K562 (cell line): ENCODE data around the gene MSS51. TPM values are rescaled to one million over a fixed set of nuclear protein-coding genes. Genes with fewer than 3 reads are reported as not detected.

ENCODE experiments used
- ATAC-seq: fragments of 200-7000 bp; cut with Tn5 transposase; 3 replicates; pipeline ENCODE4 v1.9.1; 2020; ENCODE audit warnings: moderate library complexity
- BruUV-seq: library from RNA; stranded (reverse); fragments of 400-500 nt; replicated peaks from 2 replicates; lab custom pipeline; 2021; lab: Mats Ljungman, UMichigan
- CTCF ChIA-PET: fragments of 300-600 bp; formaldehyde crosslinking; extraction: SDS; loops from one replicate; lab custom pipeline; 2021; ENCODE audit warnings: low intra/inter-chr PET ratio; lab: Yijun Ruan, JAX
- POLR2A ChIA-PET: fragments of 300-600, 350-650 bp; sonication (Branson Sonifier 250); formaldehyde crosslinking; extraction: SDS; loops from one replicate; lab custom pipeline; 2021; ENCODE audit warnings: antibody characterized with exemption, inconsistent platforms; lab: Yijun Ruan, JAX
- DNase-seq, 4 experiments: peaks; one replicate each; pipeline versions ENCODE4 v3.0.0 to v3.0.0-alpha.2; 2011 to 2018; ENCODE audit warnings: low spot score in 3 of 4, mixed read lengths in 3 of 4; ENCODE audit errors: extremely low read depth in 1 of 4
- FAIRE-seq: peaks from 2 replicates; lab custom pipeline; 2011; peaks lifted over from hg19 to GRCh38; lab: Jason Lieb, UNC
- H2AFZ ChIP-seq: 2 replicates; pipeline ENCODE4 v1.6.0; 2011; ENCODE audit warnings: low read depth, low read length, control low read depth, inconsistent platforms
- H3K27ac ChIP-seq: fragments of 200-600 bp; 3 replicates; pipeline ENCODE4 v1.8.0; 2011; ENCODE audit warnings: low read depth, mild to moderate bottlenecking, control low read depth, inconsistent platforms, low read length, moderate library complexity, mixed read lengths; ENCODE audit errors: extremely low read depth
- H3K27me3 ChIP-seq, 2 experiments: fragments of 300-600 bp in 1 of 2; 2 replicates in 1 of 2; 3 replicates in 1 of 2; pipeline versions ENCODE4 v1.6.0 to v1.8.0; 2011; ENCODE audit warnings: inconsistent platforms in 2 of 2, low read length in 2 of 2, mild to moderate bottlenecking in 1 of 2, mixed read lengths in 1 of 2, moderate library complexity in 1 of 2; ENCODE audit not compliant: control insufficient read depth in 2 of 2, insufficient read depth in 2 of 2
- H3K36me3 ChIP-seq: fragments of 300-600 bp; 3 replicates; pipeline ENCODE4 v1.8.0; 2011; ENCODE audit warnings: mild to moderate bottlenecking, low read length, inconsistent platforms; ENCODE audit not compliant: control insufficient read depth, insufficient read depth
- H3K4me1 ChIP-seq, 2 experiments: fragments of 200-600 bp in 1 of 2; replicated peaks in 1 of 2; 2 replicates in 1 of 2; 3 replicates in 1 of 2; pipeline versions ENCODE4 v1.5.1 to v1.8.0; 2011; ENCODE audit warnings: inconsistent platforms in 2 of 2, low read length in 2 of 2, mild to moderate bottlenecking in 1 of 2, mixed read lengths in 1 of 2, moderate library complexity in 1 of 2; ENCODE audit not compliant: control insufficient read depth in 2 of 2, insufficient read depth in 2 of 2
- H3K4me2 ChIP-seq: 2 replicates; pipeline ENCODE4 v1.6.1; 2011; ENCODE audit warnings: low read length, control low read depth, inconsistent platforms, mixed read lengths; ENCODE audit not compliant: insufficient read depth
- H3K4me3 ChIP-seq: fragments of 200-600 bp; sonication (generic), shearing (Covaris generic); 2 replicates; pipeline ENCODE4 v1.5.1; 2016; ENCODE audit warnings: control low read depth, inconsistent platforms
- H3K79me2 ChIP-seq: fragments of 200-600 bp; 3 replicates; pipeline ENCODE4 v1.8.0; 2011; ENCODE audit warnings: low read length, inconsistent platforms; ENCODE audit not compliant: control insufficient read depth, insufficient read depth
- H3K9ac ChIP-seq, 2 experiments: 2 replicates each; pipeline versions ENCODE4 v1.6.0 to v1.6.1; 2011; ENCODE audit warnings: low read depth in 2 of 2, low read length in 2 of 2, control low read depth in 1 of 2, inconsistent platforms in 1 of 2, mild to moderate bottlenecking in 1 of 2, mixed read lengths in 1 of 2; ENCODE audit not compliant: insufficient read depth in 1 of 2
- H3K9me1 ChIP-seq: one replicate; pipeline ENCODE4 v1.6.0; 2011; ENCODE audit warnings: inconsistent platforms, mild to moderate bottlenecking, low read length, moderate library complexity; ENCODE audit not compliant: control insufficient read depth, insufficient read depth
- H3K9me3 ChIP-seq: replicated peaks from 2 replicates; pipeline ENCODE4 v1.5.1; 2011; ENCODE audit warnings: low read depth, low read length, inconsistent platforms; ENCODE audit not compliant: control insufficient read depth, insufficient read depth
- H4K20me1 ChIP-seq: replicated peaks from 2 replicates; pipeline ENCODE4 v1.6.1; 2011; ENCODE audit warnings: low read length, inconsistent platforms, mixed read lengths; ENCODE audit not compliant: control insufficient read depth, insufficient read depth
- FOXA3 ChIP-seq, 2 experiments: fragments of 450-650 bp in 1 of 2; sonication (generic) in 1 of 2; formaldehyde crosslinking; IDR thresholded peaks in 1 of 2; conservative IDR thresholded peaks in 1 of 2; 2 replicates each; pipeline versions ENCODE4 v1.4.0 to v1.8.0; 2020 to 2022; ENCODE audit warnings: mild to moderate bottlenecking in 2 of 2, missing genetic modification reagents in 1 of 2
- FOXJ2 ChIP-seq: fragments of 200-800 bp; sonication (Bioruptor generic); IDR thresholded peaks from 2 replicates; pipeline ENCODE4 v1.6.1; 2016; ENCODE audit warnings: missing genetic modification characterization, missing compliant biosample characterization
- KLF16 ChIP-seq: IDR thresholded peaks from 2 replicates; pipeline ENCODE4 v1.6.1; 2016; ENCODE audit warnings: antibody characterized with exemption
- SIRT6 ChIP-seq: IDR thresholded peaks from one replicate; pipeline ENCODE4 v1.6.1; 2012; ENCODE audit warnings: low read depth, mild to moderate bottlenecking, control low read depth, inconsistent platforms, low read length, moderate library complexity
- SIX5 ChIP-seq, 2 experiments: IDR thresholded peaks; 2 replicates each; pipeline ENCODE4 v1.6.1; 2011; ENCODE audit warnings: low read length in 2 of 2, borderline replicate concordance in 1 of 2, low read depth in 1 of 2, mild to moderate bottlenecking in 1 of 2, moderate library complexity in 1 of 2; ENCODE audit not compliant: insufficient read depth in 1 of 2
- STAG1 ChIP-seq: sonication (generic); formaldehyde crosslinking; IDR thresholded peaks from 2 replicates; pipeline ENCODE4 v1.5.0; 2020; ENCODE audit warnings: missing genetic modification reagents, borderline replicate concordance
- U2AF1 ChIP-seq: fragments of 200-400 bp; formaldehyde crosslinking; optimal IDR thresholded peaks from 2 replicates; pipeline ENCODE3; 2017; ENCODE audit warnings: mild to moderate bottlenecking, low read depth, low read length, moderate library complexity
- ZNF197 ChIP-seq: fragments of 200-800 bp; sonication (Bioruptor generic); IDR thresholded peaks from 2 replicates; pipeline ENCODE4 v1.6.1; 2016; ENCODE audit warnings: low read depth, missing genetic modification characterization, missing compliant biosample characterization
- ZNF57 ChIP-seq: fragments of 450-650 bp; formaldehyde crosslinking; IDR thresholded peaks from 2 replicates; pipeline ENCODE4 v1.4.0; 2020; ENCODE audit warnings: mild to moderate bottlenecking, moderate library complexity
- ZNF764 ChIP-seq: fragments of 250-450 bp; sonication (Bioruptor Pico); IDR thresholded peaks from 2 replicates; pipeline ENCODE4 v1.4.0; 2020; ENCODE audit warnings: low read depth, mild to moderate bottlenecking, moderate library complexity
- WGBS: fragments of 100-300 bp; shearing (Covaris generic); methylation state at CpG from one replicate; pipeline ENCODE4 v1.1.6; 2016; ENCODE audit warnings: low coverage, mixed read lengths; ENCODE audit not compliant: insufficient coverage; ENCODE audit errors: missing lambda C conversion rate; 5-methylcytosine and 5-hydroxymethylcytosine counted together
- in situ Hi-C: fragments of 300-500 bp; cut with MboI; formaldehyde crosslinking; loops from 4 replicates; pipeline ENCODE4 v1.15.0; 2018; ENCODE audit warnings: inconsistent platforms, mixed read lengths
- intact Hi-C: fragments of 100-400 bp; cut with micrococcal nuclease; formaldehyde crosslinking; loops from 2 replicates; pipeline ENCODE4 v1.14.2; 2022
- polyA plus RNA-seq, 8 experiments: library from polyadenylated mRNA; depleted of rRNA in 4 of 8; stranded (reverse) in 5 of 8; unstranded in 3 of 8; fragments of >200 nt; fragmentation: Nextera tagmentation in 2 of 8; fragmentation: Illumina TruSeq in 1 of 8; extraction: Ambion mirVana in 2 of 8; extraction: Trizol in 1 of 8; gene quantifications; 2 replicates each; pipeline versions ENCODE4 v1.2.1 to v1.2.3, GENCODE V29; 2011 to 2014; ENCODE audit warnings: inconsistent platforms in 1 of 8, missing spikeins in 1 of 8
- total RNA-seq, 7 experiments: library from RNA; depleted of rRNA in 6 of 7; stranded (reverse); fragments of >200 nt in 6 of 7; fragmentation: Illumina TruSeq in 2 of 7; extraction: Trizol in 2 of 7; gene quantifications; 2 replicates each; pipeline versions ENCODE4 v1.2.1 to v1.2.3, GENCODE V29; 2011 to 2021; ENCODE audit warnings: low replicate concordance in 1 of 7
- TF ChIP-seq, protein P1 (sequence below): fragments of 200-400 bp; formaldehyde crosslinking; IDR thresholded peaks from 2 replicates; pipeline ENCODE4 v1.6.1; 2017; ENCODE audit warnings: mild to moderate bottlenecking, low read depth, low read length, moderate library complexity
- TF ChIP-seq, protein P2 (sequence below): fragments of 250-450 bp; sonication (Bioruptor Pico); IDR thresholded peaks from 2 replicates; pipeline ENCODE4 v1.4.0; 2020

MSS51 gene
- total and polyA plus RNA-seq, 9 of the 15 experiments (the other 6 are each of a cell fraction or from before 2014, with no cell fraction given): 0.28 to 1.8 (median 1.2) TPM

DNA sequence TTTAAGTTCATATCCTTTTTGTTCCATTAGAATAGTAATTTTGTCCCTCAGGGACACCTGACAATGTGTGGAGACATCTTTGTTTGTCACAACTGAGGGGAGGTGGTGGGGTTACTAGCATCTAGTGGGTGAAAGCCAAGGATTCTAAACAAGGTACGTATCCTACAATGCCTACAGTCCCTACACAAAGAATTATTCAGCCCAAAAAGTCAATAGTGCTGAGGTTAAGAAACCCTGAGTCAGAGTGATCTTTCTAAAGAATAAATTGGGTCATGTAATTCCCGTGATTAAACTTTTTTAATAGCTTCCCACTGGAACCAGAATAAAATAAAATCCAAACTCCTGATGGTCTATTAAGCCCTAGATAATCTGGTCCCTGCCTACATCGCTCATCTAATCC, 16.8 kb downstream of the MSS51 start:
- TF ChIP-seq ZNF764 (CRISPR knock-in tag) (no peak), STAG1 (CRISPR knock-in tag) (no peak), SIX5 (IDR thresholded peaks at IDR 0.05; ENCODE audit: borderline replicate concordance in 1 of 2, insufficient read depth in 1 of 2, low read depth in 1 of 2, low read length in 2 of 2) (no peak), SIRT6 (no peak), FOXA3 (CRISPR knock-in tag; conservative IDR thresholded peaks at IDR 0.05 in 1 of 2, IDR thresholded peaks at IDR 0.05 in 1 of 2) (no peak), KLF16 (no peak), ZNF197 (CRISPR knock-in tag) (no peak), FOXJ2 (tag) (no peak), ZNF57 (CRISPR knock-in tag) (no peak), U2AF1 (no peak)
- TF ChIP-seq, protein P1, sequence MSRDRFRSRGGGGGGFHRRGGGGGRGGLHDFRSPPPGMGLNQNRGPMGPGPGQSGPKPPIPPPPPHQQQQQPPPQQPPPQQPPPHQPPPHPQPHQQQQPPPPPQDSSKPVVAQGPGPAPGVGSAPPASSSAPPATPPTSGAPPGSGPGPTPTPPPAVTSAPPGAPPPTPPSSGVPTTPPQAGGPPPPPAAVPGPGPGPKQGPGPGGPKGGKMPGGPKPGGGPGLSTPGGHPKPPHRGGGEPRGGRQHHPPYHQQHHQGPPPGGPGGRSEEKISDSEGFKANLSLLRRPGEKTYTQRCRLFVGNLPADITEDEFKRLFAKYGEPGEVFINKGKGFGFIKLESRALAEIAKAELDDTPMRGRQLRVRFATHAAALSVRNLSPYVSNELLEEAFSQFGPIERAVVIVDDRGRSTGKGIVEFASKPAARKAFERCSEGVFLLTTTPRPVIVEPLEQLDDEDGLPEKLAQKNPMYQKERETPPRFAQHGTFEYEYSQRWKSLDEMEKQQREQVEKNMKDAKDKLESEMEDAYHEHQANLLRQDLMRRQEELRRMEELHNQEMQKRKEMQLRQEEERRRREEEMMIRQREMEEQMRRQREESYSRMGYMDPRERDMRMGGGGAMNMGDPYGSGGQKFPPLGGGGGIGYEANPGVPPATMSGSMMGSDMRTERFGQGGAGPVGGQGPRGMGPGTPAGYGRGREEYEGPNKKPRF: no peak
- TF ChIP-seq, protein P2, sequence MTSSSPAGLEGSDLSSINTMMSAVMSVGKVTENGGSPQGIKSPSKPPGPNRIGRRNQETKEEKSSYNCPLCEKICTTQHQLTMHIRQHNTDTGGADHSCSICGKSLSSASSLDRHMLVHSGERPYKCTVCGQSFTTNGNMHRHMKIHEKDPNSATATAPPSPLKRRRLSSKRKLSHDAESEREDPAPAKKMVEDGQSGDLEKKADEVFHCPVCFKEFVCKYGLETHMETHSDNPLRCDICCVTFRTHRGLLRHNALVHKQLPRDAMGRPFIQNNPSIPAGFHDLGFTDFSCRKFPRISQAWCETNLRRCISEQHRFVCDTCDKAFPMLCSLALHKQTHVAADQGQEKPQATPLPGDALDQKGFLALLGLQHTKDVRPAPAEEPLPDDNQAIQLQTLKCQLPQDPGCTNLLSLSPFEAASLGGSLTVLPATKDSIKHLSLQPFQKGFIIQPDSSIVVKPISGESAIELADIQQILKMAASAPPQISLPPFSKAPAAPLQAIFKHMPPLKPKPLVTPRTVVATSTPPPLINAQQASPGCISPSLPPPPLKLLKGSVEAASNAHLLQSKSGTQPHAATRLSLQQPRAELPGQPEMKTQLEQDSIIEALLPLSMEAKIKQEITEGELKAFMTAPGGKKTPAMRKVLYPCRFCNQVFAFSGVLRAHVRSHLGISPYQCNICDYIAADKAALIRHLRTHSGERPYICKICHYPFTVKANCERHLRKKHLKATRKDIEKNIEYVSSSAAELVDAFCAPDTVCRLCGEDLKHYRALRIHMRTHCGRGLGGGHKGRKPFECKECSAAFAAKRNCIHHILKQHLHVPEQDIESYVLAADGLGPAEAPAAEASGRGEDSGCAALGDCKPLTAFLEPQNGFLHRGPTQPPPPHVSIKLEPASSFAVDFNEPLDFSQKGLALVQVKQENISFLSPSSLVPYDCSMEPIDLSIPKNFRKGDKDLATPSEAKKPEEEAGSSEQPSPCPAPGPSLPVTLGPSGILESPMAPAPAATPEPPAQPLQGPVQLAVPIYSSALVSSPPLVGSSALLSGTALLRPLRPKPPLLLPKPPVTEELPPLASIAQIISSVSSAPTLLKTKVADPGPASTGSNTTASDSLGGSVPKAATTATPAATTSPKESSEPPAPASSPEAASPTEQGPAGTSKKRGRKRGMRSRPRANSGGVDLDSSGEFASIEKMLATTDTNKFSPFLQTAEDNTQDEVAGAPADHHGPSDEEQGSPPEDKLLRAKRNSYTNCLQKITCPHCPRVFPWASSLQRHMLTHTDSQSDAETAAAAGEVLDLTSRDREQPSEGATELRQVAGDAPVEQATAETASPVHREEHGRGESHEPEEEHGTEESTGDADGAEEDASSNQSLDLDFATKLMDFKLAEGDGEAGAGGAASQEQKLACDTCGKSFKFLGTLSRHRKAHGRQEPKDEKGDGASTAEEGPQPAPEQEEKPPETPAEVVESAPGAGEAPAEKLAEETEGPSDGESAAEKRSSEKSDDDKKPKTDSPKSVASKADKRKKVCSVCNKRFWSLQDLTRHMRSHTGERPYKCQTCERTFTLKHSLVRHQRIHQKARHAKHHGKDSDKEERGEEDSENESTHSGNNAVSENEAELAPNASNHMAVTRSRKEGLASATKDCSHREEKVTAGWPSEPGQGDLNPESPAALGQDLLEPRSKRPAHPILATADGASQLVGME (CRISPR knock-in tag): no peak
- WGBS: 74% methylated on average over 3 of the region's 3 CpGs

More for the DNA sequence above, 16.8 kb downstream of the MSS51 start:
- POLR2A ChIA-PET: interaction anchor here (1.8 kb wide), 1 partner anchor 16 kb away, joined by 6 read pairs; the partner anchor contains the start of gene MSS51
- no peak overlapping the region for H2AFZ ChIP-seq
- no peaks in the 10 kb centered on the region for H3K27me3 ChIP-seq
- no TSS peak for BruUV-seq
- peaks cover 22% of the 10 kb centered on the region for H3K79me2 ChIP-seq
- CTCF ChIA-PET: no interaction called here
- in situ Hi-C loops: no loop called here
- H3K4me2 ChIP-seq: no peak overlapping the region
- no peaks in the 10 kb centered on the region; the same call in 2 of the 3 replicates for H3K36me3 ChIP-seq
- peaks cover 7 to 9% of the 10 kb centered on the region in 2 experiments; a peak in 3 of 5 replicates for H3K4me1 ChIP-seq
- ATAC-seq (no peak), FAIRE-seq (no peak), DNase-seq (no peak)
- no peak overlapping the region for H3K4me3 ChIP-seq
- no peaks in the 10 kb centered on the region for H3K9me3 ChIP-seq
- no peaks in the 10 kb centered on the region for H3K9me1 ChIP-seq
- H3K9ac ChIP-seq: no peak overlapping the region
- no peak overlapping the region for H3K27ac ChIP-seq
- H4K20me1 ChIP-seq: peaks cover 8% of the 10 kb centered on the region; the same call in 1 of the 2 replicates
- intact Hi-C loops: no loop called here
